Measurements from ENCODE around the gene KLF2. TPM values are rescaled to one million over a fixed set of nuclear protein-coding genes. Genes with fewer than 3 reads are reported as not detected.

Gene KLF2
- total RNA-seq, 1 experiment from 2014 or later = 6.6 TPM

- no peaks in the 10 kb centered on the region for H3K4me1 ChIP-seq (ENCODE audit: insufficient read depth, low read length)
- no peaks in the 10 kb centered on the region for H3F3A ChIP-seq (ENCODE audit: low read length, unreplicated experiment)
- TF ChIP-seq EZH2phosphoT487 (IDR thresholded peaks at IDR 0.05; ENCODE audit: borderline replicate concordance, low read length) (no peak), CTCF (conservative IDR thresholded peaks at IDR 0.05; ENCODE audit: low read depth, low read length) (no peak), EZH2 (IDR thresholded peaks at IDR 0.05; ENCODE audit: low read length, unreplicated experiment) (no peak)
- intact Hi-C loops (cut with micrococcal nuclease) = no loop called here
- H3K27me3 ChIP-seq (ENCODE audit: low read length) = no peaks in the 10 kb centered on the region
- DNase-seq (no peak), ATAC-seq (no peak)
- H3K9me3 ChIP-seq (ENCODE audit: low read length) = no peaks in the 10 kb centered on the region
- ChIA-PET POLR2A (ENCODE audit: unreplicated experiment) (interaction anchor here (0.6 kb wide), 1 partner anchor 15 kb away, joined by 3 read pairs; no protein-coding TSS in a partner anchor), CTCF (no interaction called here)
- no TSS peak for BruUV-seq (replicated peaks)
- no peaks in the 10 kb centered on the region for H3K9me2 ChIP-seq (replicated peaks; ENCODE audit: low read length)
- no peaks in the 10 kb centered on the region for H4K20me1 ChIP-seq (ENCODE audit: low read length)
- no peak overlapping the region for H3K27ac ChIP-seq (ENCODE audit: low read length)
- no peak overlapping the region for H2AFZ ChIP-seq (ENCODE audit: low read length)
- H3K9ac ChIP-seq (ENCODE audit: low read length) = no peak overlapping the region
- H3K36me3 ChIP-seq (ENCODE audit: low read depth, low read length) = no peaks in the 10 kb centered on the region
- H3K79me2 ChIP-seq (ENCODE audit: low read length) = no peaks in the 10 kb centered on the region
- no peak overlapping the region for H3K4me2 ChIP-seq (ENCODE audit: low read length)
- no peak overlapping the region for H3K4me3 ChIP-seq (ENCODE audit: low read length)
These were observed 5.1 kb upstream of the KLF2 start for GRCh38 chr19:16319481-16319880.

DNA sequence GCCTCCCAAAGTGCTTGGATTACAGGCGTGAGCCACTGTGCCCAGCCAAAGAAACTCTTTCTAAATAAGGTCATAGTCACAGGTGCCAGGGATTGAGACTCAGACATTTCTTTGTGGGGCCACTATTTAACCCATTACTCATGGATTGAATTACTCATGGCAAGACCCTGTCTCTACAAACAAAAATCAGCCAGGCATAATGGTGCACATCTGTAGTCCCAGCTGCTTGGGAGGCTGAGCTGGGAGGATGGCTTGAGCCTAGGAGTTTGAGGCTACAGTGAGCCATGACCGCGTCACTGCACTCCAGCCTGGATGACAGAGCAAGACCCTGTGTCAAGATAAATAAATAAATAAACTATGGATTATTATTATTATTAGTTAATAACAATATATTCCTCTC is 3.6 kb upstream of the KLF2 start:
- Histone ChIP-seq H3K9me2 (replicated peaks; ENCODE audit: low read length) (no peaks in the 10 kb centered on the region), H3K9ac (ENCODE audit: low read length) (no peak overlapping the region), H3K4me1 (ENCODE audit: insufficient read depth, low read length) (no peaks in the 10 kb centered on the region), H3F3A (ENCODE audit: low read length, unreplicated experiment) (no peaks in the 10 kb centered on the region), H3K4me2 (ENCODE audit: low read length) (no peak overlapping the region), H3K9me3 (ENCODE audit: low read length) (no peaks in the 10 kb centered on the region), H4K20me1 (ENCODE audit: low read length) (no peaks in the 10 kb centered on the region), H3K79me2 (ENCODE audit: low read length) (no peaks in the 10 kb centered on the region), H3K36me3 (ENCODE audit: low read depth, low read length) (no peaks in the 10 kb centered on the region), H3K4me3 (ENCODE audit: low read length) (no peak overlapping the region), H2AFZ (ENCODE audit: low read length) (no peak overlapping the region), H3K27me3 (ENCODE audit: low read length) (no peaks in the 10 kb centered on the region), H3K27ac (ENCODE audit: low read length) (no peak overlapping the region)
- peak; percentile 24 for DNase-seq
- no peak for TF ChIP-seq EZH2 (IDR thresholded peaks at IDR 0.05; ENCODE audit: low read length, unreplicated experiment)
- no peak for TF ChIP-seq CTCF (conservative IDR thresholded peaks at IDR 0.05; ENCODE audit: low read depth, low read length)
- no peak for TF ChIP-seq EZH2phosphoT487 (IDR thresholded peaks at IDR 0.05; ENCODE audit: borderline replicate concordance, low read length)
- BruUV-seq (replicated peaks) = no TSS peak
- ChIA-PET POLR2A (ENCODE audit: unreplicated experiment) (interaction anchor here (0.6 kb wide), 1 partner anchor 381 kb away, joined by 3 read pairs; no protein-coding TSS in a partner anchor), CTCF (no interaction called here)
- intact Hi-C loops (cut with micrococcal nuclease) = no loop called here
- ATAC-seq = no peak

DNA sequence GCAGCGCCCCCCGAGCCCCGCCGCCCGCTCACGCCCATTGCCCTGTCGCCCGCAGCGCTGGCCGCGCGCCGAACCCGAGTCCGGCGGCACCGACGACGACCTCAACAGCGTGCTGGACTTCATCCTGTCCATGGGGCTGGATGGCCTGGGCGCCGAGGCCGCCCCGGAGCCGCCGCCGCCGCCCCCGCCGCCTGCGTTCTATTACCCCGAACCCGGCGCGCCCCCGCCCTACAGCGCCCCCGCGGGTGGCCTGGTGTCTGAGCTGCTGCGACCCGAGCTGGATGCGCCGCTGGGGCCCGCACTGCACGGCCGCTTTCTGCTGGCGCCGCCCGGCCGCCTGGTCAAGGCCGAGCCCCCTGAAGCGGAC is 518 bp downstream of the KLF2 start:
- Histone ChIP-seq H3K4me3 (ENCODE audit: low read length) (peak overlapping the region; percentile 84), H3K4me1 (ENCODE audit: insufficient read depth, low read length) (no peaks in the 10 kb centered on the region), H3K36me3 (ENCODE audit: low read depth, low read length) (no peaks in the 10 kb centered on the region), H2AFZ (ENCODE audit: low read length) (peak overlapping the region; percentile 77), H3K27ac (ENCODE audit: low read length) (no peak overlapping the region), H3K27me3 (ENCODE audit: low read length) (no peaks in the 10 kb centered on the region), H4K20me1 (ENCODE audit: low read length) (no peaks in the 10 kb centered on the region), H3K9ac (ENCODE audit: low read length) (peak overlapping the region; percentile 81), H3K79me2 (ENCODE audit: low read length) (no peaks in the 10 kb centered on the region), H3K4me2 (ENCODE audit: low read length) (peak overlapping the region; percentile 88), H3K9me3 (ENCODE audit: low read length) (no peaks in the 10 kb centered on the region), H3K9me2 (replicated peaks; ENCODE audit: low read length) (no peaks in the 10 kb centered on the region), H3F3A (ENCODE audit: low read length, unreplicated experiment) (no peaks in the 10 kb centered on the region)
- no peak for DNase-seq
- ChIA-PET CTCF (interaction anchor here (0.5 kb wide), 1 partner anchor 783 kb away, joined by 4 read pairs; no protein-coding TSS in a partner anchor), POLR2A (ENCODE audit: unreplicated experiment) (interaction anchor here (0.6 to 1.0 kb wide), 3 partner anchors 32 to 284 kb away, joined by 4 to 6 read pairs (median 5); no protein-coding TSS in a partner anchor)
- intact Hi-C loops (cut with micrococcal nuclease) = loop anchor here (2.0 kb wide), 1 partner anchor 32 kb away; no protein-coding TSS in a partner anchor
- TF ChIP-seq CTCF (conservative IDR thresholded peaks at IDR 0.05; ENCODE audit: low read depth, low read length) = peak; percentile 42
- TF ChIP-seq EZH2phosphoT487 (IDR thresholded peaks at IDR 0.05; ENCODE audit: borderline replicate concordance, low read length) = no peak
- BruUV-seq (replicated peaks) = no TSS peak
- ATAC-seq = peak; percentile 33

Measured in PC-3 (cell line).